ENCODE results near the gene DNM2.

DNM2 gene

DNA sequence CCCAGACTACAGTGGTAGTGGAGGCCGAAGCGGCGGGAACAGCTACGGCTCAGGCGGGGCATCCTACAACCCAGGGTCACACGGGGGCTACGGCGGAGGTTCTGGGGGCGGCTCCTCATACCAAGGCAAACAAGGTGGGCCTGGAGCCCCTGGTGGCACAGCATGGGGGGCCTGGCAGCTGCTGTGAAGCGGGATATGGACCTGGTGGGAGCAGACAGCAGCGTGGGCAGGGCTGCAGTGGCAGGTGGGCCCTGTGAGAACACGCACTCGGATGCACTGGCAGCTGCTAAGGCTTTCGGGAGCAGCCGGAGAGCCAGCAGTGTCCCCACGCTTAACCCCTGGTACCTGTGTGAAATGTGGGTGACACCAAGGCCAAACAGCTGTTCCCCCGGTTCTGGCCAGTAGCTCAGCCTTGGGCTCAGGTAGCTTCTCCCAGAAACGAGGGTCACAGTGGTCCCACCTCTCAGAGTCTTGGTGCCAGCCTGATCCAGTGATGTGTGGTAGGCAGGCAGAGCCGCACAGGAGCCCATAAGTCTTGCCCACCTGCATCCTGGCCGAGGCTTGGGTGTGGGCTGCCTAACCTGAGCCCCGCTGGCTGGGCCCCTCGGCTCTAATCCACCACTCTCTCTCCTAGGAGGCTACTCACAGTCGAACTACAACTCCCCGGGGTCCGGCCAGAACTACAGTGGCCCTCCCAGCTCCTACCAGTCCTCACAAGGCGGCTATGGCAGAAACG lies 29.2 kb upstream of the DNM2 start:
- Histone ChIP-seq H3K4me1 (ENCODE audit: control insufficient read depth in 5 of 5, insufficient read depth in 5 of 5, low read length in 5 of 5) (peaks cover 0 to 9% (median 7%) of the 10 kb centered on the region in 5 donors), H3K4me3 (ENCODE audit: low read depth in 1 of 5, low read length in 5 of 5) (no peak overlapping the region), H3K36me3 (ENCODE audit: control insufficient read depth in 5 of 5, insufficient read depth in 5 of 5, low read length in 5 of 5) (peaks cover 9 to 88% (median 83%) of the 10 kb centered on the region in 5 donors), H3K9ac (ENCODE audit: low read length in 5 of 5) (no peak overlapping the region), H3K27ac (ENCODE audit: low read depth, low read length) (no peak overlapping the region), H3K9me3 (ENCODE audit: control insufficient read depth in 5 of 5, low read length in 5 of 5) (no peaks in the 10 kb centered on the region), H3K27me3 (ENCODE audit: control insufficient read depth in 5 of 5, insufficient read depth in 4 of 5, low read length in 5 of 5) (no peaks in the 10 kb centered on the region)

DNA sequence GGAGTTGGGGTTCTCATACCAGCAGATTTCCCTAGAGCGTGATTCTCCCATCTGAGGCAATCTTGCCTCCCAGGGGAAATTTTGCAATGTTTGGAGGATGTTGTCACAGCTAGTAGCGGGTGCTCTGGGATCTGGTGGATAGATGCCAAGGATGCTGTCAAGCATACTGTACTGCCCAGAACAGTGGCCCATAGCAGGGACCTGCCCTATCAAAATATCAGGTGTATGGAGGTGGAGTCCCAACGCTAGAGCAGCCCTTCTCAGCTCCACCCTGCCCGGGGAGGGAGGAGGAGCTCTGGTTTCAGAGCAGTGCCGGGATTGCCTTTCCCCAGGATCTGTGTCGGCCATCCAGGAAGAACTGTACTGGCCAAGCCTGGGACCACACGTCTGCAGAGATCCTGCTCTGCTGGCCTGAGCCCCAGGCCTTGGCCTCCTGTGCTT lies 27.5 kb upstream of the DNM2 start:
- H3K27ac ChIP-seq (ENCODE audit: low read depth, low read length) = no peak overlapping the region
- H3K36me3 ChIP-seq (ENCODE audit: control insufficient read depth in 5 of 5, insufficient read depth in 5 of 5, low read length in 5 of 5) = peaks cover 0 to 72% (median 67%) of the 10 kb centered on the region in 5 donors
- H3K9ac ChIP-seq (ENCODE audit: low read length in 5 of 5) = no peak overlapping the region
- no peaks in the 10 kb centered on the region for H3K9me3 ChIP-seq (ENCODE audit: control insufficient read depth in 5 of 5, low read length in 5 of 5)
- no peaks in the 10 kb centered on the region for H3K27me3 ChIP-seq (ENCODE audit: control insufficient read depth in 5 of 5, insufficient read depth in 4 of 5, low read length in 5 of 5)
- peaks cover 4 to 15% (median 9%) of the 10 kb centered on the region in 5 donors for H3K4me1 ChIP-seq (ENCODE audit: control insufficient read depth in 5 of 5, insufficient read depth in 5 of 5, low read length in 5 of 5)
- H3K4me3 ChIP-seq (ENCODE audit: low read depth in 1 of 5, low read length in 5 of 5) = no peak overlapping the region

DNA sequence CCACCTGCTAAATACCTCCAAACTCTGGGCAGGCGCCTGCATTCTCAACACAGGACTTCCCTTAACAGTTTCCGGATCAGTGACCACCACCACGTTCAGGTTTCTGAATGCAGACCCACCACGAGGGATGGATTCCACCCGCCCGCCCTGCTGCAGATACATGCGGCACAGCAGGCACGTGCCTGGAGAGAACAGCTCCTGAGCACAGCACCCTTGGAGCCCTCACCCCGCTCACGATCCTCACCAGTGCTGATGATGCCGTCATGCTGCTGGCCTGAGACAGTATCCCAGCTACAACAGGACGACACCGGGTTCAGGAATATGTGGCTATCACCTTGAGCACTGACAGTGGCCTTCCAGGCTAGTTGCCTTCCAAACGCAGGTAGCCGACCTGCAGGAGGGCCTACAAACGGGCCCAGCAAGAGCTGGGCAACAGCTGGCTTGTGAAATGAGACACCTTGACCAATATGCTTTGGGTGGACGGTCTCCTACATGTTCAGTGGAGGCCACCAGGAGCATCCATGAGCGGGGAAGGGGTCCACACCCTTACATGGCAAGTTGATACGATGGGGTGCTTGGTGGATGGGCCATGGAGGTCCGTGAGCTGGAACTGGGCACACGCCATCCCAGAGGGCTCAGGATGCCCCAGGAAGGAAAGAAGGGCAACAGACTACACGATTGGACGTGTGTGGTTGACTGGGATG lies 26.5 kb upstream of the DNM2 start:
- Histone ChIP-seq H3K9me3 (ENCODE audit: control insufficient read depth in 5 of 5, low read length in 5 of 5) (no peaks in the 10 kb centered on the region), H3K27ac (ENCODE audit: low read depth, low read length) (no peak overlapping the region), H3K36me3 (ENCODE audit: control insufficient read depth in 5 of 5, insufficient read depth in 5 of 5, low read length in 5 of 5) (peaks cover 0 to 65% (median 60%) of the 10 kb centered on the region in 5 donors), H3K27me3 (ENCODE audit: control insufficient read depth in 5 of 5, insufficient read depth in 4 of 5, low read length in 5 of 5) (no peaks in the 10 kb centered on the region), H3K4me3 (ENCODE audit: low read depth in 1 of 5, low read length in 5 of 5) (no peak overlapping the region), H3K4me1 (ENCODE audit: control insufficient read depth in 5 of 5, insufficient read depth in 5 of 5, low read length in 5 of 5) (peaks cover 7 to 24% (median 17%) of the 10 kb centered on the region in 5 donors), H3K9ac (ENCODE audit: low read length in 5 of 5) (no peak overlapping the region)

DNA sequence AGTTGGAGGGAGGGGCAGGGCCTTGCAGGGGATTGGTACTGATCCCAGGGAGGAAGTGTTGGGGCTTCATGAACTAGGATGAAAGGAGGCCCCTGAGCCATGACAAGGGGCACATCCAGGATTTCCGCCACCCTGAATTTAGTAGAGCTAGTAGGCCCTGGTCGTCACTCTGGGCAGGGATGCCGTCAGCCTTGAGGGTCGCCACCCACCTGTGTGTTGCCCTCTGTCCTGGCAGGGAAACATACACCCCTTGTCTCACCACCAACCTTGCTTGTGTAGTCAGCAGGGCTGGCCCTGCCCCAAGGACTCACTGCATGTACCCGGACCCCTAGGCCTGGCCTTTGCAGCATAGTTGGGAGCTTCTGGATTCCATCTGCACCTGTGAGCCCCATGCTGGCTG lies 26.0 kb upstream of the DNM2 start:
- Histone ChIP-seq H3K27me3 (ENCODE audit: control insufficient read depth in 5 of 5, insufficient read depth in 4 of 5, low read length in 5 of 5) (no peaks in the 10 kb centered on the region), H3K4me1 (ENCODE audit: control insufficient read depth in 5 of 5, insufficient read depth in 5 of 5, low read length in 5 of 5) (peaks cover 7 to 24% (median 17%) of the 10 kb centered on the region in 5 donors), H3K9ac (ENCODE audit: low read length in 5 of 5) (no peak overlapping the region), H3K36me3 (ENCODE audit: control insufficient read depth in 5 of 5, insufficient read depth in 5 of 5, low read length in 5 of 5) (peaks cover 0 to 60% (median 55%) of the 10 kb centered on the region in 5 donors), H3K4me3 (ENCODE audit: low read depth in 1 of 5, low read length in 5 of 5) (no peak overlapping the region), H3K9me3 (ENCODE audit: control insufficient read depth in 5 of 5, low read length in 5 of 5) (no peaks in the 10 kb centered on the region), H3K27ac (ENCODE audit: low read depth, low read length) (no peak overlapping the region)

DNA sequence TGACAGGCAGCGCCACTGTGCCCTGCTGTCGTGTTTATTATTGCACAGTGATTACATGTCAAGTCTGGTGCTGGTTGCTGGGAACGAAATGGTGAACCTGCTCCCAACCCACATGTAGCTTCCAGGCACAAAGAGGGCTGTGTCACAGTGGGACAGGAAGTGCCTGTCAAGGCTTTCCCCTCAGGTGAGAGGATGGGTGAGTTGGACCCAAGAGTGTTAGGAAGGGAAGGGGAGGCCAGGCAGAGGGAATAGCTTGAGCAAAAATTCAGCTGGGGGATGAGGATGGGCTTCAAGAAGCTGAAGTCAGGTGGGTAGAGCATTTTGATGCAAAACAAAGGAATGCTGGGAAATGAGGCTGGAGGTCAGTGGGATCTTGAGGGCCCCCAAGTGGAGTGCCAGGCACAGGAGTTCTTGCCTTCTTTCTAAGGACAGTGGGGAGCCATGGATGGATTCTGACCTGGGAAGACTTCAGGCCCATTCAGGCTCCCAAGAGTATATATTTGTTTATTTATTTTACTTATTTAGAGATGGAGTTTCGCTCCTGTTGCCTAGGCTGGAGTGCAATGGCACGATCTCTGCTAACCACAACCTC lies 25.1 kb upstream of the DNM2 start:
- H3K9me3 ChIP-seq (ENCODE audit: control insufficient read depth in 5 of 5, low read length in 5 of 5) = no peaks in the 10 kb centered on the region
- no peaks in the 10 kb centered on the region for H3K27me3 ChIP-seq (ENCODE audit: control insufficient read depth in 5 of 5, insufficient read depth in 4 of 5, low read length in 5 of 5)
- no peak overlapping the region for H3K9ac ChIP-seq (ENCODE audit: low read length in 5 of 5)
- no peak overlapping the region for H3K27ac ChIP-seq (ENCODE audit: low read depth, low read length)
- no peak overlapping the region for H3K4me3 ChIP-seq (ENCODE audit: low read depth in 1 of 5, low read length in 5 of 5)
- peaks cover 0 to 51% (median 47%) of the 10 kb centered on the region in 5 donors for H3K36me3 ChIP-seq (ENCODE audit: control insufficient read depth in 5 of 5, insufficient read depth in 5 of 5, low read length in 5 of 5)
- H3K4me1 ChIP-seq (ENCODE audit: control insufficient read depth in 5 of 5, insufficient read depth in 5 of 5, low read length in 5 of 5) = peaks cover 7 to 24% (median 17%) of the 10 kb centered on the region in 5 donors

DNA sequence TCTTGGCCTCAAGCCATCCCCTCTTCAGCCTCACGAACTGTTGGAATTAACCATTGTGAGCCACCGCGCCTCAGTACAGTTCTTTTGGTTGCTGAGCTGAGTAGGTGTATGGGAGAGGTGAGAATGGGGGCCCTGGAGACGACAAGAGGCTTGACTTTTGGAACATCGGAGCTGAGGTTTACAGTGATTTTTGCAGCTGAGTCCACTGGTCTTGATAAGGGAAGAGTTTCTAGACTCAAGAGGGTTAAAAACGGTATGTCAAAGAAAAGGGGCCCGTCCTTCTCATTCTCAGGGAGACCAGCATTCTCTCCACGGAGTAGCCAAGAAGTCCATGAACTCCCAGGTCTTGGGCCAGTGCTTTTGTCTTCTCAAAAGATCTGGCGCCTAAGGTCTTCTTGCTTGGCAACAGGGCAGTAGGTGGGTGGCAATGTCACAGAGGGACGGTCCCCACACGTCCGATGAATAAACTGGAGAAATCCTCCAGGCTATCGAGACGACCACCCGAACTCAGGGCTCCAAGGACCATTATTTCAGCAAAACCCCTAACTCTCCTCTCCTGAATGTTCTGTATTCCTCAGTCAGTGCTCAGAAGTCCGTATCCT lies 23.1 kb upstream of the DNM2 start:
- peaks cover 7 to 22% (median 17%) of the 10 kb centered on the region in 5 donors for H3K4me1 ChIP-seq (ENCODE audit: control insufficient read depth in 5 of 5, insufficient read depth in 5 of 5, low read length in 5 of 5)
- H3K27me3 ChIP-seq (ENCODE audit: control insufficient read depth in 5 of 5, insufficient read depth in 4 of 5, low read length in 5 of 5) = no peaks in the 10 kb centered on the region
- H3K9me3 ChIP-seq (ENCODE audit: control insufficient read depth in 5 of 5, low read length in 5 of 5) = no peaks in the 10 kb centered on the region
- peak overlapping the region in 1 of 5 donors; percentile 50 for H3K4me3 ChIP-seq (ENCODE audit: low read depth in 1 of 5, low read length in 5 of 5)
- no peak overlapping the region for H3K27ac ChIP-seq (ENCODE audit: low read depth, low read length)
- H3K36me3 ChIP-seq (ENCODE audit: control insufficient read depth in 5 of 5, insufficient read depth in 5 of 5, low read length in 5 of 5) = peaks cover 0 to 30% (median 28%) of the 10 kb centered on the region in 5 donors
- no peak overlapping the region for H3K9ac ChIP-seq (ENCODE audit: low read length in 5 of 5)

DNA sequence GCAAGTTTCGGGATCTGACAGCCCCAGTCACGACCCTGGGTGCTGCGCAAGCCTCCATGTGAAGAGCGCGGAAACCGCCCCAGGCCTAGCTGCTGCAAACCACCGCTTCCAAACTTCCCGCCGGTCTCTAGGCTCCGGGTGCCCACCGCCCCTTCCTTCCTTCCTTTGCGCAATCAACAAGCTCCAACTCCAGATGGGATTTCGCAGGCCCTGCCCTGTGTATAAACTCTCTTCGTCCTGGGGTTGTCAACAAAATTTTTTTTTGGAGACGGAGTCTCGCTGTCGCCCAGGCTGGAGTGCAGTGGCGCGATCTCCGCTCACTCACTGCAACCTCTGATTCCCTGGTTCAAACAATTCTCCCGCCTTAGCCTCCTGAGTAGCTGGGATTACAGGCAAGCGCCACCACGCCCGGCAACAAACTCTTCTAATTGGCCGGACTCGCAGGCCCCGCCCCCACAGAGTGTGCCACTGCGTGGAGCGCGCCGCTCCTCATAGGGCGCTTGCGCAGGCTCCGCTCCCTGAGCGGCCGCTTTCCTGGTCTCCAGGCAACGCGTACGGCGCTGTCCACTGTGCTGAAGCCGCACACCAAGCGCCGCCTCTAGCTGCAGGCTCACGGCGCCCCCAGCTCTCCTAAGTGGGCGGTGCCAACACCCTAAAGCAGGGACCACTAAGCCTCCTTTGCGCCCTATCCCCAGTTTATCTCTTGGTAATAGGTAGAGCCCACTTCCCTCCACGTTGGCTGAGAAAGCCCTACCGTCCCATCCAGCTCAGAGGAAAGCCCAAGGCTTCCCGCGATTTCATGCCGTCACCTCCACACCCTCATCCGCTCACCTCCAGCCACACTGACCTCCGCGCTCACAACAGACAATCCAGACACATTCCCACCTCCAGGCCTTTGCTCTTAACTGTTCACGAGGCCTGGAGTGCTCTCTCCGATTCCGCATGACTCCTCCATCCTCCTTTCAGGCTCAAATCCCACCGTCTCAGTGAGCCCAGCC lies 22.2 kb upstream of the DNM2 start:
- peaks cover 4 to 14% (median 10%) of the 10 kb centered on the region in 5 donors for H3K4me1 ChIP-seq (ENCODE audit: control insufficient read depth in 5 of 5, insufficient read depth in 5 of 5, low read length in 5 of 5)
- H3K9me3 ChIP-seq (ENCODE audit: control insufficient read depth in 5 of 5, low read length in 5 of 5) = no peaks in the 10 kb centered on the region
- H3K36me3 ChIP-seq (ENCODE audit: control insufficient read depth in 5 of 5, insufficient read depth in 5 of 5, low read length in 5 of 5) = peaks cover 0 to 21% (median 19%) of the 10 kb centered on the region in 5 donors
- no peak overlapping the region for H3K9ac ChIP-seq (ENCODE audit: low read length in 5 of 5)
- no peaks in the 10 kb centered on the region for H3K27me3 ChIP-seq (ENCODE audit: control insufficient read depth in 5 of 5, insufficient read depth in 4 of 5, low read length in 5 of 5)
- H3K27ac ChIP-seq (ENCODE audit: low read depth, low read length) = no peak overlapping the region
- H3K4me3 ChIP-seq (ENCODE audit: low read depth in 1 of 5, low read length in 5 of 5) = peak overlapping the region; percentile 13 to 50 (median 26)

DNA sequence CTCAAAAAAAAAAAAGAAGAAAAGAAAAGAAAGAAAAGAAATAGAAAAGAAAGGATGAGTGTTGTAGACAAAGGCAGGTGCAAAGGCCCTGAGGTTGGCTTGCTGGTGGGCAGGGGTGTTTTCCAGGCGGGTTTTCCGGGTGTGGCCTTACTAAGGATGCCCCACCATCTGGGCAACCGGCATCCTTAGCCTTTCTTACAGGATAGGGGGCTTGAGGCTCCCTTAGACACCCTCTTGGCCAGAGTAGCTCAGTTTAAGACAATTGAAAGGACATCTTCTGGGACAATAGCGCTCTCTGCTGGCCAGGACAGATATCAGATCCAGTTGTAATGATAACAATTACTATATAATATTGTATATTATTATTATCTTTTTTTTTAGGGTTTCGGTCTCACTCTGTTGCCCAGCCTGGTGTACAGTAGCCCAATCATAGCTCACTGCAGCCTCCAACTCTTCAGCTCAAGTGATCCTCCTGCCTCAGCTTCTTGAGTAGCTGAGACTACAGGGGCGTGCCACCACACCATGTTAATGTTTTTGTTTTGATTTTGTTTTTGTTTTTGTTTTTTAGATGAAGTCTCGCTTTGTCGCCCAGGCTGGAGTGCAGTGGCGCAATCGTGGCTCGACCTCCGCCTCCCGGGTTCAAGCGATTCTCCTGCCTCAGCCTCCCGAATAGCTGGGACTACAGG lies 18.1 kb upstream of the DNM2 start:
- Histone ChIP-seq H3K9me3 (ENCODE audit: control insufficient read depth in 5 of 5, low read length in 5 of 5) (no peaks in the 10 kb centered on the region), H3K4me1 (ENCODE audit: control insufficient read depth in 5 of 5, insufficient read depth in 5 of 5, low read length in 5 of 5) (peaks cover 4 to 29% (median 25%) of the 10 kb centered on the region in 5 donors), H3K9ac (ENCODE audit: low read length in 5 of 5) (no peak overlapping the region), H3K27ac (ENCODE audit: low read depth, low read length) (no peak overlapping the region), H3K36me3 (ENCODE audit: control insufficient read depth in 5 of 5, insufficient read depth in 5 of 5, low read length in 5 of 5) (no peaks in the 10 kb centered on the region), H3K27me3 (ENCODE audit: control insufficient read depth in 5 of 5, insufficient read depth in 4 of 5, low read length in 5 of 5) (no peaks in the 10 kb centered on the region), H3K4me3 (ENCODE audit: low read depth in 1 of 5, low read length in 5 of 5) (no peak overlapping the region)
